Frontal cortex (tissue), 4 donors: ENCODE data around the gene ZNF787. TPM values are rescaled to one million over a fixed set of nuclear protein-coding genes. Genes with fewer than 3 reads are reported as not detected.

ENCODE experiments used
- DNase-seq, 2 donors: peaks; one replicate each; pipeline ENCODE4 v3.0.0; 2012; ENCODE audit warnings: low spot score in 2 of 2
- FAIRE-seq: peaks from 2 replicates; lab custom pipeline; 2012; peaks lifted over from hg19 to GRCh38; lab: Jason Lieb, UNC
- total RNA-seq: library from RNA; depleted of rRNA; stranded (reverse); fragments of >200 nt; gene quantifications from one replicate; pipeline ENCODE4 v1.2.3, GENCODE V29; 2014
- donor health status: control.
- donor health status: control.
- donor health status: control.

ZNF787 gene
- total RNA-seq, 1 donor from 2014 or later: 15.1 TPM

DNA sequence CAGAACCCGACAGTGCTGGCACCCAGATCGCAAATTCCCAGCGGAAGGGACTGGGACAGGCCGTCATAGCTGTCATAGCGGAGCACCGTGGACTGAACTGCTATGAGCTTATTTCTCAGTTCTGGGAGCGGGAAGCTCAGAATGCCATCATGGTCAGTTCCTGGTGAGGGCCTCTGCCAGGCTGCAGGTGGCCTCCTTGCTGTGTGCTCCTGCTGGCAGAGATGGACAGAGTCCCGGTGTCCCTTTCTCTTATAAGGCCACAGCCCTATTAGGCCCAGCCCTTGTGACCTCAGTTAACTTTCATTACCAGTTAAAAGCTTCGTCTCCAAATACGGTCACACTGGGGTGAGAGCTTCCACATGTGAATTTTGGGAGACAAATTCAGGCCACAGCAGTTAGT, 24.6 kb upstream of the ZNF787 start:
- no peak for FAIRE-seq

DNA sequence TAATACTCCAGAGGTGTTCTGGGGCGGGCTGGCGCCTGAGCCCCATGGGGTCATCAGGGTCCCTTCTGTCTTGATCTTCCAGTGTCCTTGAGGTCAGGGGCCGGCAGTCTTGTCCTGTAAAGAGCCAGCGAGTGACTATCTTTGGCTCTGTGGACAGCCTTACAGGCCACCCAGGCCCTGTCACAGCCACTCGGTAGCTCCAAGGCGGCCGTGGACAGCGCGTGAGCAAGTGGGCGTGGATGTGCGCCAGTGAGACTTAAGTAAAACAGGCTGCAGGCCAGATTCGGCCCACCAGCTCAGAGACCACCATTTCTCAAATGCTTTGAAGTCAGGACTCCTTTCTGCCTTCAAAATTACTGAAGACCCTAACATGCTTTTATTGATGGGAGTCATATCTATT, 23.7 kb upstream of the ZNF787 start:
- FAIRE-seq: no peak
- DNase-seq: no peak

More for the DNA sequence above, 24.6 kb upstream of the ZNF787 start:
- no peak for DNase-seq

DNA sequence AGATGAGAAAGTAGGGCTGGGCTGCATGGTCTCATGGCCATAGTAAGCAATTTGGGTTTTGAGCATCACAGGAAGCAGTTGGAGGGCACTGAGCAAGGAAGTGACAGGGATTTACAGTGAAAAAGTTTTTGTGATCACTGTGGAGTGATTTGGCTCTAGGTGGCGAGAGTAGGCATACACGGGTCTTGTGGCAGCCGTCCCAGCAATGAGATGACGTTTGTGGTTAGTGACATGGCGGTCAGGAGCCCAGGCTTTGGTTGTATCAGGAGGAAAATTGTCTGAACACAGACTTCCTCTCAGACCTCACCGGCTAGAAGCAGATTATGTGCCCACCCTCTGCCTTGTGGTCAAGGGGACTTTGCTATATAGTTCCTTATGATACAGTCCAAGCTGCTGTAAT, 23.3 kb upstream of the ZNF787 start:
- DNase-seq (no peak), FAIRE-seq (no peak)

DNA sequence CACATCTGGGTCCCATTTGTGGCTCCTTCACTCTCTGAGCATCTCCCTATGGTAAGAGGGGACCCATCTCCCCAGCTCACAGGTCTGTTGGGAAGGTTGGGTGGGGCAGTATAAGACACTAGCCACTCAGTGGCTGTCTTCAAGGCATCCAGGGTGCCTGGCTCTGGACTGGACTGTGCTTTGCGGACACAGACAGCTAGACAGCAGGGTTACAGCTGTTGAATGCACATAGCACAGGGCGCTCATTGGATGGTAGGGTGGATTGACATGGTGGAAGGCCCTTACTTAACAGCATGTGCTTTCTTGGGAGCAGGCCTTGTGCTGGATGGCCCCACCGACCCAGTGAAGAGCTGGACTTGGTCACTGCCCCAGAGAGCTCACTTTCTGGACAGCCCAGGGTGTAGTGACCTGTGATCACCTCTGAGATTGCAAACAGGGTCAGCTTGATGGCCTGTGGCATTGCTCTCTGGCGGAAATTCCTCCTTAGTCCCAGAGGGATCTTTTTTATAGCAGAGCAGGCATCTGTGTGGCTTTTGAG, 21.9 kb upstream of the ZNF787 start:
- DNase-seq (no peak), FAIRE-seq (no peak)

DNA sequence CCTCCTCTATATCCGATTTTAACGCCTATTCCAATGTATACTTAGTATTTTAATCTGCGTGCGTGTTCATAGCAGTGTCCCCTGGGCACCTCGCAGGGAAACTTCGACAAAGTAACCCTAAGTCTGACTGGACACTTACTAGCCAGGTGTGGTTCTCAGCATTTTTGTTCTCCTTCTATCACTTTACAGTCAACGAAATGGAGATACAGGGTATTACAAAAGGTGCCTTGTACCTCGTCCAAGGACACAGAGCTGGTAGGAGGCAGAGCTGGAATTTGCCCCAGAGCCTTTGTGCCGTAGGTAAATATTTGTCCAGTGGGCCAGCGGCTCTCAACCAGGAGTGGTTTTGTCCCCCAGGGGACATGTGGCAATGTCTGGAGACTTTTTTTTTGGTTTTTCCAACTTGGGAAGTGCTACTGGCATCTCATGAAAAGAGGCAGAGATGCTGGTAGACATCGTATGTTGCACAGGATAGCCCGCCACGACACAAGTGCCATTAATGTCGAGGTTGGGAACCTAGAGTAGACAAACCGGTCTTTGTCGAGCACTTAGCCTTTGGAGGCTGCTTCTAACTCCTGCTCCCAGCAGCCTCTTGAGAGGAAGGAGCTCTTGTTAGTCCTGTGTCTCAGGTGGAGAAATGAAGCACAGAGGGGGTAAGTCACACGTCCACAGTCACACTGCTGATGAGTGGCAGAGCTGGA, 21.1 kb upstream of the ZNF787 start:
- no peak for DNase-seq
- FAIRE-seq: no peak

DNA sequence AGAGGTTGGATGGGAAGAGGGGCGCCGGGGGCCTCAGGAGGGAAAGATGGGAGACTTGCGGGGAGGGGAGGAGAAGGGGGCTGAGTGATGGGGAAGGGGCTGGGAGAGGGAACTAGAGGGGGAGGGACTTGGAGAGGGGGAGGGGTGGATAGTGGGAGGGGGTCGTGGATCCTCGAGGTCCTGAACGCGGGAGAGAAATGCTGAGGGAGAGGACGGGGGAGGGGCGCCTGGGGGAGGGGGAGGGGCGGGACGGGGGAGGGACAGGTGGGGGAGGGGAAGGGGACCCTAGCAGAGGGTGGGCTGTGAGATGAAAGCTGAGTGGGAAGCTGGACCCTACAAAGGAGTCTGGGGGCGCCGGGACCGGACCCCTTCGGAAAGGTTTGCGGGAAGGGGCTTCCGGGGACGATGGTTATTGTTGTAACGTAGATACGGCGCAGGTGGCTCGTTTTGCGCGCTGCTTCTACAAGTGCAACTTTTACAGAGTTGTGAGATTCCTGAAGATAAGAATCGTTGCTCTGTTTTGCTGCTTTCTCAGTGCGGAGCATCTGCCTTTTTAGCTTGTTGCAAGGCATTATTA, 20.4 kb upstream of the ZNF787 start:
- DNase-seq: no peak
- no peak for FAIRE-seq

DNA sequence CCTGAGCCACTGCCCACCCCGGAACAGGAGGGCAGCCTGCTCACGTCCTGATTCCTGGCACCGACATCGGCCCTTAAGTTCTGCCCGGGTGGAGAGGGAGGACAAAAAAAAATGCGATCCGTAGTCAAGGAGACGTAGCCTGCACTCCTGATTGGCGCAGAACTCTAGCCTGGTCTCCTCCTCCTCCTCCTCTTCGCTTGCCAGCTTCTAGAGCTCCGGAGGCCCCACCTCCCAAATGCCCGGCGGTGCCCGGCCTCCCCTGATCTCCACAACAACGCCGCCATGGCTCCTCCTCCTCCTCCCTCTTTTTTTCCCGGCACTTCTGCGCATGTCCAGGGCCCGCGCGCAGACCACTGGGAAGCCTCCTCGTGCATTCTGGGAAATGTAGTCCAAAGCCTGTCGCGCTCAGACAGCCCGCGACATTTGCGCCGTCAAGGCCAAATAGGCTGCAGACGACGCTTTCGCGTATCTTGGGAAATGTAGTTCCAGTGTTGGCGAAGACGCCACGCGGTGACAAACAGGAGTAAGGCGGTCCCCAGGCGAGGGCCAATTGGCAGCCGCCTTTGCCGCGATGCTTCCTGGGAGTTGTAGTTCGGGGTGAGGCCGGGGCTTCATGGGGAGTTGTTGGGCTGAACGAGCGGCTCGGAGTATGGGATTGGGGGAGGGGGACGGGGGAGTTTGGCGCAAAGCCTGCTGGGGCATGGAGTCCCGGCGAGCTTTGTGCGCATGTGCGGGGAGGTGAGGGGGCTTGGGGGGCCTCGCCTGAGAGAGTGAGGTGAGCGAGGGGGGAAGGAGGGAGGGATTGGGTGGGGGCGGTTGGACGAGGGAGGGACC, 19.7 kb upstream of the ZNF787 start, which contains the start of gene ZNF444:
ZNF444 (plus strand) TSS at position 705 of the 834 bp plus-strand sequence. CDS start 5,625 bp downstream, outside the sequence.
- FAIRE-seq (peak; percentile 92), DNase-seq (peak; percentile 97 to 99)

DNA sequence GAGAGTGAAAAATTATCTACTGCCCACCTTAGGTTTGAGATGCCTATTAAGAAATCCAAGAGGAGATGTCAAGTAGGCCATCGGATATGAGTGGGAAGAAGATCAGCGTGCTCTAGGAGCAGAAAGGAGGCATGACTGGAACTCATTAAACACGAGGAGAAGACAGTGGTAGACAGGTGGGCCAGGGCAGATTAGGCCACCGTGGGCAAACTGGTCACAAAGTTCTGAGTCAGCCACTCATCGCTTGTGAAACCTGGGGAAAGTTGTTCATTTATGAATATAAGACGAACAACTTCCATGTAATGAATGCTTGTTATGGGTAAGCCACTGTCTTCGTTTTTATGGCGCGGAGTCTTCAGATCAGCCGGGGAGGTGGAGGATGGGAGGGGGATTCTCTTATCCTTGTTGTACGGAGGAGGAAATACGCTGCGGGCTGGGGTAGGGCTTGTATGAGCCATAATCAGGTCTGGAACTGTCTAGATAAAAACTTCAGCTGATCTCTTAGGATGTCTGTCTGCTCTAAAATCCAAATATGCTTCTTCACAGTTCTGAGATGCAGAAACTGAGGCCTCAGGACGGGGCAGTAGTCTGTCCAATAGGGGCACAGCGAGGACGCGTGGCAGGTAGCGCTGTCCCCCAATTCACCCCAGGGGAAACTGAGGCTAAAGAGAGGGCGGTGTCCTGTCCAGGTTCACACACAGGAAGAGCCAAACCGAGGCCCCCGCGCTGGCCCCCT, 18.9 kb upstream of the ZNF787 start:
- FAIRE-seq: no peak
- DNase-seq: no peak

DNA sequence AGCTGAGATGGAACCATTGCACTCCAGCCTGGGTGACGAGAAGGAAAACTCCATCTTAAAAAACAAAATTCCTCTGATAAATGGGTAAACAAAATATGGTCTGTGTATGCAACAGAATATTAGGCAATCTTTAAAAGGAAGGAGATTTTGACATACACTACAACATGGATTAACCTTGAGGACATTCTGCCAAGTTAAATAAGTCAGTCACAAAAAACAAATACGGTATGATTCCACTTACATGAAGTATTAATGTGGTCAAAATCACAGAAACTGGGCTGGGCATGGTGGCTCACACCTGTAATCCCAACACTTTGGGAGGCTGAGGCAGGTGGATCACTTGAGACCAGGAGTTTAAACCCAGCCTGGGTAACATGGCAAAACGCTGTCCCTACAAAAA, 17.0 kb upstream of the ZNF787 start:
- no peak for DNase-seq
- no peak for FAIRE-seq

DNA sequence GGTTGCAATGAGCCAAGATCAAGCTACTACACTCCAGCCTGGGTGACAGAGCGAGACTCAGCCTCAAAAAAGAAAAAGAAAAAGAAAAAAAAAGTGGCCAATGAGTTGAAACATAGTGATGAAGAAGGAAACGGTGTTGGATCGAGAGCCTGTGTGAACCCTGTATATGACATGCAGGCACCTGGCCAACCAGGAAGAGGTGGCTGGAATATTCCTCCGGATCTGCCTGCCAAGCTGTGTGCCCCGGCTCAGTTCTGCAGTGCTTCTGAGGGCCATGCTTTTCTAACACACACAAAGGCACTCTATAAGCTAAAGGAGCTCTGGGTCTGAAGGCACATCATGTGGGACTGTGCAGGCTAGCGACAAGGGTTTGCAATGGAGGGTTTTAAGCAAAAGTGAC, 16.3 kb upstream of the ZNF787 start:
- no peak for DNase-seq
- FAIRE-seq: no peak

DNA sequence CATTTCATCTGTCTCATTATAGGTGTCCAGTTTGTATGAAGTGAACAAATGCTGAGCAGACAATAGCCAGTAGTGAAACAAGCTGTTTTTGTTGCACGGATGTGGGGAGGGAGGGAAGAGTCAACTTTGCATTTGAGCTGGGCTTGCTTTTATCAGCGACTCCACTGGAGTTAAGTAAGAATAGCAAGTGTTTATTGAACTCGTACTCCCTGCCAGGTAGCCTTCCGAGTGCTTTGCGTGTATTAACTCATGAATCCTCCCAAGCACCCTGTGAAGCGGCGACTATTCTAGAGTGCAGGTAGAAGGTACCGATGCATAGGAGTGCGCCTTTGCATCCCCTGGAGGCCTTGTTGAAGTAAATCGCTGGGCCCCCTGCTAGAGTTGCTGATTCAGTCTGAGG, 15.3 kb upstream of the ZNF787 start:
- no peak for FAIRE-seq
- DNase-seq: no peak

DNA sequence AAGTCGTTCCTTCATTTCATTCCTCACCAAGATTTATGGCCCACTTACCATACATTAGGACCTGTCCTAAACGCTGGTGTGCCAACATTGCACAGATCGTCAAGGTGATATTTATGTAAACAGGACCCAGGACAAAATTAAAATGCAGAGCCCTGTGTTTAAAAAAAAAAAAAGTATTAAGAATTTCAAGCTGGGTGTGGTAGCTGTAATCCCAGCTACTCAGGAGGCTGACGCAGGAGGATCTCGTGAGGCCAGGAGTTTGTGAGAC, 13.5 kb upstream of the ZNF787 start:
- no peak for FAIRE-seq

DNA sequence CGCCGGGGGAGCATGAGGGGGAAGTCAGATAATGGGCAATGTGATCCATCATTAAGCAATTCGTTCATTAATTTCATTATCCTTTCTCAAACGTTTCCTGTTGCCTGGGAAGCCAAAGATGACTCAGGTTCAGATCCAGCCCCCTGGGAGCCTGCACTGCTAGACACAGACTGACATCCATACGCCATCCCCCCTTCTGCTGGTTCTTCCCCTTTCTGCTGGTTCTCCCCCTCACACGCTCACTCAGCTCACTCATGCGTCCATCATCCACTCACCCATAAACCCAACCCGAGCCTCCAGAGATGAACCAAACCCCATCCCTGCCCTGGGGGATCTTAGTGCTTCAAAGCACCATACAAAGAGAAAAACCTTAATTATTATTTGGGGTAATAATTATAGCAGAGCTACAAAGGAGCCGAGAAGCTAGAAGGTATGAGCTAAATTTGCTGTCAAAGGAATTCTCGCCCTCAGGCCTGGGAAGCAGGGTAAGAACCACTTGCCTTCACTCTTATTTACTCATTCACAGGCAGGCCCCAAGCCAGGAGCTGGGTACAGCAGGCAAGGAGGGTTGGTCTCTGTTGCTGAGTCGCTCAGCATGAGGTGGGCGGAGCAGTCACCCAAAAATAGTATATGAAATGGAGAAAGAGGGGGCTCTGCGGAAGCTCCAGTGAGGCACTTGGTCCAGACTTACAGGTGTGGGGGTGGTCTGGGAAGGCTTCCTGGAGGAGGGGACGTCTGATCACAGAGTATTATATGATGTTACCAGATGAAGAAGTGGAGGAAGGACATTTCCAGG, 13.0 kb upstream of the ZNF787 start:
- no peak for FAIRE-seq
- no peak for DNase-seq

More for the DNA sequence above, 13.5 kb upstream of the ZNF787 start:
- no peak for DNase-seq

DNA sequence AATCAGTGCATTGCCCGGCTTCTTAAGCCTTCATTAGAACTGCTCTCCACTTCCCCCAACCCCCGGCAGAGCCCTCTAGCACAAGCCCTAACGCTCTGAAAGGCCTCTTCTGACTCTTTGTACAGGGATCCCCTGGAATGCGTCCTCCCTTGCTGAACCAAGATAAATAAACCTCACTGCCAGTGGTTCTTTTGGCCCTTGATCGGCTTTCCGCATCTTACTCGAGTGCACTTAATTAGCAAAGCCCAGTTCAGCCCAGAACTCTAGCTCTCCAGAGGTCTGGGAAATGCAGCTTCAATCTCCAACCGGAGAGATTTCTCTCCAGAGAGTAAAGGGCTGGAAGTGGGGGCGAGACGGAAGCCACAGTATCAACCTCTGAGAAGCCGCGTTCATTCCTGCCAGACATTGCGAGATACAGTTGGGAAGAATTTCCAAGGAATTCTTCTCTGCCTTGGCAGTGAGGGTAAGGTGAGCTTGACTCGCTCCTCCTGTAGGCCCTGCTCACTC, 11.3 kb upstream of the ZNF787 start:
- FAIRE-seq: no peak
- no peak for DNase-seq

DNA sequence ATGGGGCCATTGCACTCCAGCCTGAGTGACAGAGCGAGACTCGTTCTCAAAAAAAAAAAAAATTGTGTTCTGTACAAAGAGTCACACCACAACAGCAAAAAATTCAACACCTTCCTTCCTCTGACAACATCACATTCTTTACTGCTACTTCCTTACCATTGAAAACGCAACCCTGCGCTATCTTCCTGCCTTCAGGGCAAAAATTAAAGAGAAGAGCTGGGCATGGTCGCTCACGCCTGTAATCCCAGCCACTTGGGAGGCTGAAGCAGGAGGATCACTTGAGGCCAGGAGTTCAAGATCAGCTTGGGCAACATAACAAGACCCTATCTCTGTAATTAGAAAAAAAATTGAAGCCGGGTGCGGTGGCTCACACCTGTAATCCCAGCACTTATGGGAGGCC, 10.6 kb upstream of the ZNF787 start:
- DNase-seq (no peak), FAIRE-seq (no peak)

DNA sequence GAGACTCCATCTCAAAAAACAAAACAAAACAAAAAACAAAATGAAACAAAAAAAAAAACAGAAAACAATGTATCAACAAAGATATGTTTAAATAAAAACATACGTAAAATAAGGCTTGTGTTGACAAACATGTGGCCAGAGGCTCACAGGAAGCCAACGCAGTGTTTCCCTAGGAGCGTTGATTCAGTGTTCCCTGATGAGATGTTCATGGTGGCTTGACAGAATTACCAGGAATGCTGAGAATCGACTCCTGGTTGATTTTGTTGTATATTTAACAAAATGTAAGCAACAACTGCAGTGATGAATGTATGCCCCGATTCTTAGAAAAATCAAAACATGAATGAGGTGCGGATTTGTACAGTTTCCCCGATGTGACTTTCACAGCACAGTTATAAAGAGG, 8.9 kb upstream of the ZNF787 start:
- no peak for FAIRE-seq
- no peak for DNase-seq

DNA sequence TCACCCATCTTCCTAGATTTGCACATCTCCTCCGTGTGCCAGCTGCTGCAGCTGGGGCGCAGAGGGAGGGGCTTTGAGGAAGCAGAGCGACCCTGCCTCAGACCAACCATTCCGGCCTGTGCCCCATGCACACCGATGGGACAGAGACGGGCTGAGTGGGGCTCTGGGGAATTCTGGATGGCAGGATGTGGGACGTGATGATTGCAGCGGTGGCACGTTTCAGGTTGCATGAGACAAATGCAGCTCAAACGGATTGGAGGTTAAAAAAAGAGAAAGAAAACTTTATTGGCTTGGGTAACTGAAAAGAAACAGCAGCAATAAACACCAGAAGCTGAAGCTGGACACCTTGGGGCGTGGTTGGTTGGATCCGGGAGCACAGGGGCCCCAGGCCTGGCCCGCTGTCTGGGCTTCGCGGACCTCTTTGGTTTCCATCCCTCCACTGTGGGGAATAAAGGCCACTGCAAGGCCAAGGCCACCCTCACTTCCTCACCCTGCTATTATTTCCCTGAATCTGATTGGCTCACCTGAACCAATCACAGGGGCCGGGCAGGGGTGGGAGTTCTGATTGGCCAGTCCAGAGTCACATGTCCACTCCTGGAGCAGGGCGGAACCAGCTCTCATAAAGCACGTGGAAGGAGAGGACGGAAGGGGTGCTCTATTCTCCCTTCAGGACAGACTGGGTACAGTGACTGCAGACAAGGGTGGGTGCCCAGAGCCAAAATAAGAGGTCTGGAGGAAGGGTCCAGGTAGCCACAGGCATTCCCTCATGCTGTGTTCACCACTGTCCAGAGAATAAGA, 6.1 kb upstream of the ZNF787 start:
- no peak for FAIRE-seq
- DNase-seq: no peak

DNA sequence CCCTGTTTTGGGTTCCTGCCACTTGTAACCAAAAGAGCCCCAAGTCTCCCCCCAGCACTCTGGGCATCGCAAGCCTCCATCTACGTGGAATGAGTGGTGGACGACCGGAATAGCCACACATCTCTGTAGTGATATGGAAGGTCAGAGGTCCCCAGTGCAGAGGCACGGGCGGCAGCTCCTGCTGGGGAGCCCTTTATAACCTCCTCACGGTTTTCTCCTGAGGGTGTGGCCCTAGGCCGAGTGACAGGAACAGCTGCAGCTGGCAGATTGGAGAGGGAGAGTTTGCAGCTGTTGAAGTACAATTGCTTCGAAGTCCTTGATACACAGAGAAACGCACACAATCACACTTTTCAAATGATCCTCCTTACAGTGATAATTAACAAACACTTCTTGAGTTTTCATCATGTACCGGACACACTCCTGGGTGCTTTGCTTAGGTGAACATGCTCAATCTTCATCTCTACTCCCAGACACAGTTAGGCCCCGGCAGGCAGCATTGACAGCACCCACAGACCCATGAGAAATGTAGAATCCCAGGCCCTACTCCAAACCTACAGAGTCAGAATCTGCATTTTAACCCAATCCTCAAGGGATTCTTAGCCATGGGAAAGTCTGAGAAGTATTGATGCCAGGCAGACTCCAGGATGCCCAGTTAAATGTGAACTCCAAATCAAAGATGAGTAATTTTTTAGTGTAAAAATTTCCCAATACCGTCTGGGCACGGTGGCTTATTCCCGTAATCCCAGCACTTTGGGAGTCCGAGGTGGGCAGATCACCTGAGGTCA, 4.9 kb upstream of the ZNF787 start:
- FAIRE-seq (no peak), DNase-seq (no peak)
